HL-60 (cell line): ENCODE results near the gene HOXC5.

Experiments used
- DNase-seq, 2 experiments: peaks; one replicate each; pipeline ENCODE4 v3.0.0-alpha.2; 2010 to 2020; ENCODE audit warnings: low read depth in 1 of 2, low spot score in 1 of 2
- H3K27ac ChIP-seq: fragments of 250-450 bp; sonication (Bioruptor Pico); replicated peaks from 2 replicates; pipeline ENCODE4 v1.5.1; 2020; ENCODE audit warnings: mild to moderate bottlenecking, moderate library complexity
- H3K27me3 ChIP-seq: fragments of 250-450 bp; sonication (Bioruptor Pico); 2 replicates; pipeline ENCODE4 v1.5.1; 2021; ENCODE audit warnings: mild to moderate bottlenecking, moderate library complexity; ENCODE audit not compliant: insufficient read depth, poor library complexity, severe bottlenecking
- H3K4me3 ChIP-seq: replicated peaks from 2 replicates; pipeline ENCODE4 v1.5.1; 2011; ENCODE audit warnings: mild to moderate bottlenecking, control low read depth, low read length; ENCODE audit not compliant: insufficient read depth
- CTCF ChIP-seq: IDR thresholded peaks from one replicate; pipeline ENCODE4 v1.5.1; 2011; ENCODE audit warnings: low read length, control low read depth, inconsistent platforms; ENCODE audit not compliant: insufficient read depth
- GABPA ChIP-seq: IDR thresholded peaks from 2 replicates; pipeline ENCODE4 v1.6.1; 2012; ENCODE audit warnings: low read depth
- POLR2AphosphoS5 ChIP-seq: IDR thresholded peaks from 2 replicates; pipeline ENCODE4 v1.6.1; 2012; ENCODE audit warnings: low read depth
- REST ChIP-seq: IDR thresholded peaks from 2 replicates; pipeline ENCODE4 v1.6.1; 2012; ENCODE audit warnings: low read depth; ENCODE audit not compliant: insufficient replicate concordance
- SPI1 ChIP-seq: IDR thresholded peaks from 2 replicates; pipeline ENCODE4 v1.6.1; 2012; ENCODE audit warnings: low read depth, mild to moderate bottlenecking, borderline replicate concordance

HOXC5 gene

GRCh38 chr12:54047964-54048303 lies 15.1 kb downstream of the HOXC5 start:
- no peak for DNase-seq
- peaks cover 83% of the 10 kb centered on the region for H3K27me3 ChIP-seq
- no peak overlapping the region for H3K27ac ChIP-seq
- TF ChIP-seq REST = no peak
- no peak for TF ChIP-seq CTCF
- TF ChIP-seq SPI1 = no peak
- TF ChIP-seq POLR2AphosphoS5 = no peak
- no peak for TF ChIP-seq GABPA
- no peak overlapping the region for H3K4me3 ChIP-seq

GRCh38 chr12:54048406-54049093 lies 15.7 kb downstream of the HOXC5 start:
- TF ChIP-seq CTCF (no peak), GABPA (no peak), REST (no peak), POLR2AphosphoS5 (no peak), SPI1 (no peak)
- DNase-seq = no peak
- Histone ChIP-seq H3K27ac (no peak overlapping the region), H3K4me3 (no peak overlapping the region), H3K27me3 (peaks cover 87% of the 10 kb centered on the region)

GRCh38 chr12:54049108-54049507 lies 16.3 kb downstream of the HOXC5 start:
- Histone ChIP-seq H3K27ac (no peak overlapping the region), H3K27me3 (peaks cover 88% of the 10 kb centered on the region), H3K4me3 (no peak overlapping the region)
- TF ChIP-seq GABPA (no peak), SPI1 (no peak), REST (no peak), POLR2AphosphoS5 (no peak), CTCF (no peak)
- DNase-seq = no peak
